GM12891 (cell line): Measurements from ENCODE around the gene TRIO.

Experiments
- PAX5 ChIP-seq: IDR thresholded peaks from 2 replicates; pipeline ENCODE4 v1.6.1; 2011; ENCODE audit warnings: low read length, moderate library complexity, mild to moderate bottlenecking; ENCODE audit not compliant: insufficient read depth, severe bottlenecking
- POLR2A ChIP-seq: IDR thresholded peaks from 2 replicates; pipeline ENCODE4 v1.6.1; 2011; ENCODE audit warnings: low read depth, low read length, control low read depth
- POLR2AphosphoS5 ChIP-seq: IDR thresholded peaks from 2 replicates; pipeline ENCODE4 v1.6.1; 2011; ENCODE audit warnings: low read depth, low read length, control low read depth
- TAF1 ChIP-seq: IDR thresholded peaks from 2 replicates; pipeline ENCODE4 v1.6.1; 2011; ENCODE audit warnings: low read depth, low read length, control low read depth

- no peak for TF ChIP-seq POLR2A
- no peak for TF ChIP-seq POLR2AphosphoS5
- TF ChIP-seq PAX5, result no peak
- no peak for TF ChIP-seq TAF1
These were observed 317.8 kb downstream of the TRIO start for GRCh38 chr5:14460844-14461398.
